GM12878 (cell line): Measurements from ENCODE around the gene IL4I1. TPM values are rescaled to one million over a fixed set of nuclear protein-coding genes. Genes with fewer than 3 reads are reported as not detected.

Source experiments
- ATAC-seq: fragments of 200-7000 bp; cut with Tn5 transposase; 3 replicates; pipeline ENCODE4 v1.9.1; 2020; ENCODE audit warnings: mild to moderate bottlenecking, moderate library complexity
- BruUV-seq: library from RNA; stranded (reverse); fragments of 400-500 nt; replicated peaks from 2 replicates; lab custom pipeline; 2021; lab: Mats Ljungman, UMichigan
- CTCF ChIA-PET: fragments of 300-600 bp; sonication (Branson Sonifier 250); formaldehyde crosslinking; extraction: SDS; loops from one replicate; lab custom pipeline; 2021; ENCODE audit warnings: inconsistent platforms; lab: Yijun Ruan, JAX
- POLR2A ChIA-PET: fragments of 350-600 bp; formaldehyde crosslinking; extraction: SDS; loops from one replicate; lab custom pipeline; 2021; ENCODE audit warnings: inconsistent platforms; lab: Charles Lee
- RAD21 ChIA-PET: fragments of 300-600 bp; sonication (Branson Sonifier 250); formaldehyde crosslinking; loops from one replicate; lab custom pipeline; 2023; ENCODE audit warnings: antibody characterized with exemption; ENCODE audit not compliant: unreplicated experiment; lab: Charles Lee
- SMC1A ChIA-PET: fragments of 300-600 bp; sonication (Branson Sonifier 250); formaldehyde crosslinking; loops from one replicate; lab custom pipeline; 2023; ENCODE audit not compliant: unreplicated experiment, uncharacterized antibody; lab: Charles Lee
- DNase-seq: peaks from one replicate; pipeline ENCODE4 v3.0.0-alpha.2; 2011; ENCODE audit warnings: low read depth, low spot score
- FAIRE-seq: peaks from 3 replicates; lab custom pipeline; 2011; peaks lifted over from hg19 to GRCh38; lab: Jason Lieb, UNC
- H2AFZ ChIP-seq: 2 replicates; pipeline ENCODE4 v1.6.0; 2011; ENCODE audit warnings: low read depth, low read length, control low read depth; ENCODE audit not compliant: control insufficient read depth
- H3K27ac ChIP-seq: 2 replicates; pipeline ENCODE4 v1.5.1; 2011; ENCODE audit warnings: control low read depth; ENCODE audit not compliant: control insufficient read depth, insufficient read depth
- H3K27me3 ChIP-seq, 2 experiments: replicated peaks in 1 of 2; 2 replicates each; pipeline versions ENCODE4 v1.6.0 to v1.6.1; 2011; ENCODE audit warnings: low read length in 1 of 2; ENCODE audit not compliant: control insufficient read depth in 2 of 2, insufficient read depth in 2 of 2
- H3K36me3 ChIP-seq, 2 experiments: 2 replicates each; pipeline ENCODE4 v1.5.1; 2011; ENCODE audit warnings: low read length in 1 of 2; ENCODE audit not compliant: control insufficient read depth in 2 of 2, insufficient read depth in 2 of 2
- H3K4me1 ChIP-seq: 2 replicates; pipeline ENCODE4 v1.6.1; 2011; ENCODE audit warnings: mild to moderate bottlenecking, low read length, moderate library complexity, mixed read lengths; ENCODE audit not compliant: control insufficient read depth, insufficient read depth
- H3K4me2 ChIP-seq: 2 replicates; pipeline ENCODE4 v1.6.0; 2011; ENCODE audit warnings: control low read depth; ENCODE audit not compliant: control insufficient read depth, insufficient read depth
- H3K4me3 ChIP-seq: fragments of 200-600 bp; sonication (generic); 2 replicates; pipeline ENCODE4 v1.5.1; 2016
- H3K79me2 ChIP-seq: 2 replicates; pipeline ENCODE4 v1.6.0; 2011; ENCODE audit warnings: low read length; ENCODE audit not compliant: control insufficient read depth, insufficient read depth
- H3K9ac ChIP-seq: 2 replicates; pipeline ENCODE4 v1.8.0; 2011; ENCODE audit warnings: low read length, control low read depth, mixed read lengths; ENCODE audit not compliant: control insufficient read depth, insufficient read depth
- H3K9me3 ChIP-seq: replicated peaks from 3 replicates; pipeline ENCODE4 v1.5.1; 2011; ENCODE audit warnings: mild to moderate bottlenecking, low read length; ENCODE audit not compliant: control insufficient read depth, insufficient read depth
- H4K20me1 ChIP-seq: 2 replicates; pipeline ENCODE4 v1.6.0; 2011; ENCODE audit not compliant: control insufficient read depth, insufficient read depth
- FOXM1 ChIP-seq: IDR thresholded peaks from 2 replicates; pipeline ENCODE4 v1.6.1; 2012; ENCODE audit warnings: low read depth, mild to moderate bottlenecking, inconsistent platforms, low read length, moderate library complexity
- MXI1 ChIP-seq: fragments of 150-350 bp; IDR thresholded peaks from 2 replicates; pipeline ENCODE4 v1.6.1; 2011; ENCODE audit warnings: low read depth, mild to moderate bottlenecking, inconsistent platforms, low read length, improper control_type of control experiment
- NR2C2 ChIP-seq: IDR thresholded peaks from 2 replicates; pipeline ENCODE4 v1.6.1; 2011; ENCODE audit warnings: borderline replicate concordance, low read depth; ENCODE audit not compliant: control insufficient read depth, insufficient read length
- RAD51 ChIP-seq: fragments of 450-650 bp; IDR thresholded peaks from 2 replicates; pipeline ENCODE4 v1.6.1; 2016; ENCODE audit warnings: moderate library complexity, mild to moderate bottlenecking, inconsistent platforms
- WGBS: methylation state at CpG from one replicate; pipeline ENCODE4 v1.1.6; 2016; ENCODE audit warnings: low lambda C conversion rate; ENCODE audit not compliant: insufficient replicate concordance, insufficient coverage; ENCODE audit errors: missing lambda C conversion rate; 5-methylcytosine and 5-hydroxymethylcytosine counted together
- in situ Hi-C: fragments of 300-500 bp; cut with MboI; formaldehyde crosslinking; loops from 9 replicates; pipeline ENCODE4 v1.14.3; 2018; ENCODE audit warnings: mixed read lengths
- intact Hi-C: fragments of 100-400 bp; cut with micrococcal nuclease; formaldehyde crosslinking; loops from one replicate; pipeline ENCODE4 v1.14.2; 2022; ENCODE audit not compliant: unreplicated experiment
- polyA plus RNA-seq, 11 experiments: library from polyadenylated mRNA; depleted of rRNA in 4 of 11; unstranded in 6 of 11; stranded (reverse) in 5 of 11; fragments of >200 nt; fragmentation: Nextera tagmentation in 4 of 11; fragmentation: Illumina TruSeq in 1 of 11; extraction: Ambion mirVana in 4 of 11; extraction: Trizol in 1 of 11; gene quantifications; 1 replicate in 1 of 11; 2 replicates in 10 of 11; pipeline versions ENCODE4 v1.2.1 to v1.2.3, GENCODE V29; 2011 to 2016; ENCODE audit warnings: inconsistent platforms in 2 of 11, missing spikeins in 2 of 11, low read depth in 1 of 11
- total RNA-seq, 4 experiments: library from RNA; depleted of rRNA in 3 of 4; stranded (reverse); fragments of >200 nt in 3 of 4; fragmentation: Illumina TruSeq in 1 of 4; extraction: Trizol in 1 of 4; gene quantifications; 2 replicates each; pipeline versions ENCODE4 v1.2.1 to v1.2.3, GENCODE V29; 2013 to 2021
- TF ChIP-seq, protein P1 (sequence below): fragments of 450-650 bp; IDR thresholded peaks from 2 replicates; pipeline ENCODE4 v1.6.1; 2018; ENCODE audit warnings: mild to moderate bottlenecking, low read depth, moderate library complexity; ENCODE audit not compliant: partially characterized antibody
- TF ChIP-seq, protein P2 (sequence below): IDR thresholded peaks from 2 replicates; pipeline ENCODE4 v1.6.1; 2011; ENCODE audit warnings: borderline replicate concordance, low read depth, mild to moderate bottlenecking, moderate library complexity, mixed read lengths, low read length; ENCODE audit not compliant: insufficient read depth; ENCODE audit errors: extremely low read length

The IL4I1 gene
- total and polyA plus RNA-seq, 10 of the 15 experiments (the other 5 are each of a cell fraction or from before 2014, with no cell fraction given) = 0.62 to 83.8 (median 42.8) TPM

DNA sequence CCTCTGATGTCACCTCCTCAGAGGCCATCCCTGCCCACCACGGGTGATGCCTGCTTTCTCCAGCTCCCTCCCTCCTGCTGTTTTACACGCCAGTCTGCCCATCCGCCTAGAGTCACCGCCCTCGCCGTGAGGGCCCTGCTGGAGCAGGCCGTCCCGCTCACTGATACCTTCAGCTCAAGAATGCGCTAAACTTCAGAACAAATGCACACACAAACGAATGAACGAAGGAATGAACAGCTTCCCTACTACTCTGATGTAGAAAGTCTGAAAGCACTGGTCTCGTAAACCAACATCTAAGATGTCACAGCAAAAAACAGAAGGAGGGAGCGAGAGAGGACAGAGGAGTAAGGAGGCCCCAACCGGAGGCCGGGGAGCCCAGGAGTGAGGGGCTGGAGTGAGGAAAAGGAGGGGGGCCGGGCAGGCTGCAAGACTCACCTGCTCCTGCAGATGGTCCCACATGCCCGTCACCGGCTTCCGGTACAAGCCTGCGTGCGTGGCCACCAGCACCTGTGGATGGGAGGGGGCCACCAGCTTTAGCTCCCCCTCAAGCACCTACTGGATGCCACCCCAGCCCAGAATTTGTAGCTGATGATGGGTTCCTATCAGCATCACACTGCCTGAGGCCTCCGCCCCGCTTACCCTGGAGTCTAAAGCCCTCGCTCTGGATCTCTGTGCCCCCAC is 33.3 kb downstream of the IL4I1 start:
- Histone ChIP-seq H3K4me1 (peaks cover 8% of the 10 kb centered on the region), H3K4me2 (no peak overlapping the region), H3K4me3 (no peak overlapping the region), H3K9me3 (no peaks in the 10 kb centered on the region), H3K9ac (no peak overlapping the region), H3K79me2 (peaks cover 18% of the 10 kb centered on the region)
- RAD21 ChIA-PET = interaction anchor here (1.3 kb wide), 1 partner anchor 13 kb away, joined by 3 read pairs; the partner anchor contains the start of gene PTOV1
- POLR2A ChIA-PET = interaction anchor here (0.5 kb wide), 1 partner anchor 154 kb away, joined by 4 read pairs; no protein-coding TSS in a partner anchor
- DNase-seq (no peak), FAIRE-seq (no peak)
- SMC1A ChIA-PET = no interaction called here
- TF ChIP-seq, protein P1, sequence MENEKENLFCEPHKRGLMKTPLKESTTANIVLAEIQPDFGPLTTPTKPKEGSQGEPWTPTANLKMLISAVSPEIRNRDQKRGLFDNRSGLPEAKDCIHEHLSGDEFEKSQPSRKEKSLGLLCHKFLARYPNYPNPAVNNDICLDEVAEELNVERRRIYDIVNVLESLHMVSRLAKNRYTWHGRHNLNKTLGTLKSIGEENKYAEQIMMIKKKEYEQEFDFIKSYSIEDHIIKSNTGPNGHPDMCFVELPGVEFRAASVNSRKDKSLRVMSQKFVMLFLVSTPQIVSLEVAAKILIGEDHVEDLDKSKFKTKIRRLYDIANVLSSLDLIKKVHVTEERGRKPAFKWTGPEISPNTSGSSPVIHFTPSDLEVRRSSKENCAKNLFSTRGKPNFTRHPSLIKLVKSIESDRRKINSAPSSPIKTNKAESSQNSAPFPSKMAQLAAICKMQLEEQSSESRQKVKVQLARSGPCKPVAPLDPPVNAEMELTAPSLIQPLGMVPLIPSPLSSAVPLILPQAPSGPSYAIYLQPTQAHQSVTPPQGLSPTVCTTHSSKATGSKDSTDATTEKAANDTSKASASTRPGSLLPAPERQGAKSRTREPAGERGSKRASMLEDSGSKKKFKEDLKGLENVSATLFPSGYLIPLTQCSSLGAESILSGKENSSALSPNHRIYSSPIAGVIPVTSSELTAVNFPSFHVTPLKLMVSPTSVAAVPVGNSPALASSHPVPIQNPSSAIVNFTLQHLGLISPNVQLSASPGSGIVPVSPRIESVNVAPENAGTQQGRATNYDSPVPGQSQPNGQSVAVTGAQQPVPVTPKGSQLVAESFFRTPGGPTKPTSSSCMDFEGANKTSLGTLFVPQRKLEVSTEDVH = no peak
- TF ChIP-seq, protein P2, sequence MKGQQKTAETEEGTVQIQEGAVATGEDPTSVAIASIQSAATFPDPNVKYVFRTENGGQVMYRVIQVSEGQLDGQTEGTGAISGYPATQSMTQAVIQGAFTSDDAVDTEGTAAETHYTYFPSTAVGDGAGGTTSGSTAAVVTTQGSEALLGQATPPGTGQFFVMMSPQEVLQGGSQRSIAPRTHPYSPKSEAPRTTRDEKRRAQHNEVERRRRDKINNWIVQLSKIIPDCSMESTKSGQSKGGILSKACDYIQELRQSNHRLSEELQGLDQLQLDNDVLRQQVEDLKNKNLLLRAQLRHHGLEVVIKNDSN = no peak
- TF ChIP-seq MXI1 = no peak
- TF ChIP-seq RAD51 = no peak
- TF ChIP-seq NR2C2 = no peak
- no peak for TF ChIP-seq FOXM1
- TF ChIP-seq, all 136 proteins: peak for 0
- in situ Hi-C loops = no loop called here
- H4K20me1 ChIP-seq = no peaks in the 10 kb centered on the region
- no TSS peak for BruUV-seq
- intact Hi-C loops = no loop called here
- CTCF ChIA-PET = interaction anchor here (1.4 to 1.5 kb wide), 2 partner anchors 10 to 13 kb away, joined by 3 read pairs; partner anchors contain the start of gene PTOV1
- WGBS = 96% methylated on average over 24 of the region's 24 CpGs
- H2AFZ ChIP-seq = no peak overlapping the region
- H3K27ac ChIP-seq = no peak overlapping the region
- H3K36me3 ChIP-seq = peaks cover 9 to 26% of the 10 kb centered on the region in 2 experiments
- H3K27me3 ChIP-seq = no peaks in the 10 kb centered on the region
- no peak for ATAC-seq
